Sigmoid colon (tissue), 4 donors: ENCODE measurements around the gene SLC9A9.

ENCODE experiments used
- EP300 ChIP-seq, 4 donors: sonication (generic); formaldehyde crosslinking; IDR thresholded peaks; one replicate each; pipeline ENCODE4 v1.6.1; 2017; ENCODE audit warnings: antibody characterized with exemption in 4 of 4
- TF ChIP-seq, protein P1 (sequence below), 4 experiments: fragments of 450-650 bp in 3 of 4; fragments of 200-600 bp in 1 of 4; IDR thresholded peaks; one replicate each; pipeline ENCODE4 v1.5.1; 2016 to 2019; ENCODE audit warnings: antibody characterized with exemption in 4 of 4, mild to moderate bottlenecking in 3 of 4, moderate library complexity in 2 of 4

GRCh38 chr3:143410259-143410658 lies 438.0 kb downstream of the SLC9A9 start:
- TF ChIP-seq, protein P1, sequence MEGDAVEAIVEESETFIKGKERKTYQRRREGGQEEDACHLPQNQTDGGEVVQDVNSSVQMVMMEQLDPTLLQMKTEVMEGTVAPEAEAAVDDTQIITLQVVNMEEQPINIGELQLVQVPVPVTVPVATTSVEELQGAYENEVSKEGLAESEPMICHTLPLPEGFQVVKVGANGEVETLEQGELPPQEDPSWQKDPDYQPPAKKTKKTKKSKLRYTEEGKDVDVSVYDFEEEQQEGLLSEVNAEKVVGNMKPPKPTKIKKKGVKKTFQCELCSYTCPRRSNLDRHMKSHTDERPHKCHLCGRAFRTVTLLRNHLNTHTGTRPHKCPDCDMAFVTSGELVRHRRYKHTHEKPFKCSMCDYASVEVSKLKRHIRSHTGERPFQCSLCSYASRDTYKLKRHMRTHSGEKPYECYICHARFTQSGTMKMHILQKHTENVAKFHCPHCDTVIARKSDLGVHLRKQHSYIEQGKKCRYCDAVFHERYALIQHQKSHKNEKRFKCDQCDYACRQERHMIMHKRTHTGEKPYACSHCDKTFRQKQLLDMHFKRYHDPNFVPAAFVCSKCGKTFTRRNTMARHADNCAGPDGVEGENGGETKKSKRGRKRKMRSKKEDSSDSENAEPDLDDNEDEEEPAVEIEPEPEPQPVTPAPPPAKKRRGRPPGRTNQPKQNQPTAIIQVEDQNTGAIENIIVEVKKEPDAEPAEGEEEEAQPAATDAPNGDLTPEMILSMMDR (IDR thresholded peaks at IDR 0.05): no peak
- no peak for TF ChIP-seq EP300 (IDR thresholded peaks at IDR 0.05)
